WTC11 (cell line): ENCODE measurements around the gene FGF8. TPM values are rescaled to one million over a fixed set of nuclear protein-coding genes. Genes with fewer than 3 reads are reported as not detected.

ENCODE experiments used
- ATAC-seq: fragments of 200-7000 bp; cut with Tn5 transposase; 2 replicates; pipeline ENCODE4 v1.10.0; 2021; ENCODE audit warnings: mild to moderate bottlenecking, moderate library complexity
- CTCF ChIA-PET: fragments of 300-600 bp; sonication (Branson Sonifier 250); formaldehyde crosslinking; loops from one replicate; lab custom pipeline; 2021; ENCODE audit warnings: antibody characterized with exemption; lab: Charles Lee
- POLR2A ChIA-PET: fragments of 350-600 bp; sonication (Branson Sonifier 250); formaldehyde crosslinking; loops from one replicate; lab custom pipeline; 2021; ENCODE audit warnings: antibody characterized with exemption; lab: Charles Lee
- DNase-seq: peaks from one replicate; pipeline ENCODE4 v3.0.0; 2021; ENCODE audit warnings: low spot score
- H3K27ac Mint-ChIP-seq: 2 replicates; pipeline ENCODE4 v1.8.0; 2021; ENCODE audit warnings: mixed read lengths
- H3K27me3 Mint-ChIP-seq: 2 replicates; pipeline ENCODE4 v1.8.0; 2021; ENCODE audit warnings: low read depth, mild to moderate bottlenecking, moderate library complexity, mixed read lengths
- H3K36me3 Mint-ChIP-seq: 2 replicates; pipeline ENCODE4 v1.8.0; 2021; ENCODE audit warnings: mixed read lengths
- H3K4me1 Mint-ChIP-seq: 2 replicates; pipeline ENCODE4 v1.8.0; 2022; ENCODE audit warnings: mixed read lengths
- H3K4me3 Mint-ChIP-seq: 2 replicates; pipeline ENCODE4 v1.8.0; 2021; ENCODE audit warnings: mild to moderate bottlenecking, moderate library complexity, mixed read lengths
- H3K9me3 Mint-ChIP-seq: 2 replicates; pipeline ENCODE4 v1.8.0; 2021; ENCODE audit warnings: mixed read lengths
- AR ChIP-seq: fragments of 250-450 bp; sonication (Bioruptor Pico); IDR thresholded peaks from 2 replicates; pipeline ENCODE4 v1.9.0; 2021; ENCODE audit warnings: mild to moderate bottlenecking
- ELF4 ChIP-seq: sonication (generic); formaldehyde crosslinking; IDR thresholded peaks from 2 replicates; pipeline ENCODE4 v1.8.1; 2022; ENCODE audit warnings: low read depth, mild to moderate bottlenecking, moderate library complexity, missing genetic modification reagents
- EMX1 ChIP-seq: fragments of 250-450 bp; sonication (Bioruptor Pico); IDR thresholded peaks from 2 replicates; pipeline ENCODE4 v1.8.0; 2021; ENCODE audit warnings: mild to moderate bottlenecking
- SP1 ChIP-seq: sonication (generic); formaldehyde crosslinking; conservative IDR thresholded peaks from 2 replicates; pipeline ENCODE4 v1.8.1; 2022; ENCODE audit warnings: missing genetic modification reagents
- TEAD4 ChIP-seq: sonication (generic); formaldehyde crosslinking; IDR thresholded peaks from 2 replicates; pipeline ENCODE4 v1.8.0; 2022; ENCODE audit warnings: mild to moderate bottlenecking, missing genetic modification reagents
- ZNF138 ChIP-seq: sonication (generic); formaldehyde crosslinking; conservative IDR thresholded peaks from 2 replicates; pipeline ENCODE4 v1.8.1; 2022; ENCODE audit warnings: mild to moderate bottlenecking, moderate library complexity, missing genetic modification reagents
- ZNF232 ChIP-seq: sonication (generic); formaldehyde crosslinking; IDR thresholded peaks from 2 replicates; pipeline ENCODE4 v1.8.0; 2022; ENCODE audit warnings: mild to moderate bottlenecking, missing genetic modification reagents
- ZNF671 ChIP-seq: fragments of 250-450 bp; sonication (Bioruptor Pico); IDR thresholded peaks from 2 replicates; pipeline ENCODE4 v1.8.0; 2021; ENCODE audit warnings: mild to moderate bottlenecking
- ZSCAN18 ChIP-seq: fragments of 250-450 bp; sonication (Bioruptor Pico); IDR thresholded peaks from 2 replicates; pipeline ENCODE4 v2.1.2; 2022; ENCODE audit warnings: mild to moderate bottlenecking, moderate library complexity
- total RNA-seq: library from RNA; stranded (reverse); gene quantifications from 3 replicates; pipeline ENCODE4 v1.2.3, GENCODE V29; 2021
- TF ChIP-seq, protein P1 (sequence below): sonication (generic); formaldehyde crosslinking; conservative IDR thresholded peaks from 2 replicates; pipeline ENCODE4 v1.8.1; 2023; ENCODE audit warnings: mild to moderate bottlenecking, low read depth, missing genetic modification reagents, moderate library complexity
- TF ChIP-seq, protein P2 (sequence below): sonication (generic); formaldehyde crosslinking; IDR thresholded peaks from 2 replicates; pipeline ENCODE4 v1.8.1; 2022; ENCODE audit warnings: low read depth, missing genetic modification reagents, borderline replicate concordance
- TF ChIP-seq, protein P3 (sequence below): sonication (generic); formaldehyde crosslinking; conservative IDR thresholded peaks from 2 replicates; pipeline ENCODE4 v1.8.1; 2022; ENCODE audit warnings: mild to moderate bottlenecking, missing genetic modification reagents
- TF ChIP-seq, protein P4 (sequence below): sonication (generic); formaldehyde crosslinking; IDR thresholded peaks from 2 replicates; pipeline ENCODE4 v1.8.0; 2022; ENCODE audit warnings: mild to moderate bottlenecking, missing genetic modification reagents
- TF ChIP-seq, protein P5 (sequence below): sonication (generic); formaldehyde crosslinking; IDR thresholded peaks from 2 replicates; pipeline ENCODE4 v1.8.1; 2023; ENCODE audit warnings: mild to moderate bottlenecking, missing genetic modification reagents, moderate library complexity
- TF ChIP-seq, protein P6 (sequence below): sonication (generic); formaldehyde crosslinking; IDR thresholded peaks from 2 replicates; pipeline ENCODE4 v1.8.1; 2023; ENCODE audit warnings: mild to moderate bottlenecking, moderate library complexity, missing genetic modification reagents

Gene FGF8
- total RNA-seq, 1 experiment from 2014 or later, result 28.9 TPM

DNA sequence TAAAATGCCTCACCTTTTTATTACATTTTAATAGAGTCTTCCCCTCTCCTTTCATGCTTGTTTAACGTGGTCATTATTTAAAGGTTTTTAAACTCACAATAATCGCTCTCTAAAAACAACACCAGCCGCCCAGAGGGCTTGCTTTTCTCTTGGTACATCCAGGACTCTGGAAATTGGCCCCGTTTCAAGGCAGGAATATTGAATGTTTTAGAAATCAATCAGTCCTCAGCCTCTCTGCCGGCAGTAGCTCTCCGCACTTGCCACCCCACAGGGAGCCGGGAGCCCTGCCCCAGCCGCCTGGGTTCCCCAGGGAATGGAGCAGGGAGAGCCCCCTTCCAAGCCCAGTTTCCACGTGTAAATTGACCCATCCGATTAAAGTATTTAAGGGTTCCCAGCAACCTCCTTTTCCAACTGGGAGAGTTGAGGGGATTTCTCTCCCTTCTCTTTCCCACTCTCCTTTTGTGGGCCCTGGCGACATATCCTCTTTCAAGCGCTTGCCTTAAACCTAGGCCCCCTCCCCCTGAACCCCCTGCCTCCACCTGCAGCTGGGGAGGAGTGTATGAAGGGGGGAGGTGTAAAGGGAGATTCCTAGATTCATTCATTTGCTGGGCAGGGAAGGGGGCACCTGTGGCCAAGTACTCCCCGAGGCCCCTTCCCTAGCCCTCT lies 1.9 kb downstream of the FGF8 start:
- Mint-ChIP-seq H3K4me1 (peaks cover 49% of the 10 kb centered on the region), H3K36me3 (no peaks in the 10 kb centered on the region), H3K4me3 (peak overlapping the region; percentile 61), H3K9me3 (no peaks in the 10 kb centered on the region), H3K27me3 (peaks cover 68% of the 10 kb centered on the region), H3K27ac (no peak overlapping the region)
- CTCF ChIA-PET, result interaction anchor here (0.6 to 8.3 kb wide), 22 partner anchors 8 to 721 kb away, joined by 3 to 110 read pairs (median 5); partner anchors contain the start of genes ARMH3, KCNIP2 and NPM3
- ATAC-seq (no peak), DNase-seq (no peak)
- POLR2A ChIA-PET, result interaction anchor here (0.7 to 2.5 kb wide), 5 partner anchors 9 to 171 kb away, joined by 3 to 11 read pairs (median 6); partner anchors contain the start of genes NPM3 and OGA
- TF ChIP-seq TEAD4 (no peak), ZNF232 (no peak), ZNF138 (CRISPR knock-in tag) (no peak), ELF4 (CRISPR knock-in tag) (no peak), ZSCAN18 (CRISPR knock-in tag) (no peak), AR (CRISPR knock-in tag) (no peak), EMX1 (CRISPR knock-in tag) (no peak), ZNF671 (CRISPR knock-in tag) (no peak), SP1 (CRISPR knock-in tag) (no peak)
- TF ChIP-seq, protein P1, sequence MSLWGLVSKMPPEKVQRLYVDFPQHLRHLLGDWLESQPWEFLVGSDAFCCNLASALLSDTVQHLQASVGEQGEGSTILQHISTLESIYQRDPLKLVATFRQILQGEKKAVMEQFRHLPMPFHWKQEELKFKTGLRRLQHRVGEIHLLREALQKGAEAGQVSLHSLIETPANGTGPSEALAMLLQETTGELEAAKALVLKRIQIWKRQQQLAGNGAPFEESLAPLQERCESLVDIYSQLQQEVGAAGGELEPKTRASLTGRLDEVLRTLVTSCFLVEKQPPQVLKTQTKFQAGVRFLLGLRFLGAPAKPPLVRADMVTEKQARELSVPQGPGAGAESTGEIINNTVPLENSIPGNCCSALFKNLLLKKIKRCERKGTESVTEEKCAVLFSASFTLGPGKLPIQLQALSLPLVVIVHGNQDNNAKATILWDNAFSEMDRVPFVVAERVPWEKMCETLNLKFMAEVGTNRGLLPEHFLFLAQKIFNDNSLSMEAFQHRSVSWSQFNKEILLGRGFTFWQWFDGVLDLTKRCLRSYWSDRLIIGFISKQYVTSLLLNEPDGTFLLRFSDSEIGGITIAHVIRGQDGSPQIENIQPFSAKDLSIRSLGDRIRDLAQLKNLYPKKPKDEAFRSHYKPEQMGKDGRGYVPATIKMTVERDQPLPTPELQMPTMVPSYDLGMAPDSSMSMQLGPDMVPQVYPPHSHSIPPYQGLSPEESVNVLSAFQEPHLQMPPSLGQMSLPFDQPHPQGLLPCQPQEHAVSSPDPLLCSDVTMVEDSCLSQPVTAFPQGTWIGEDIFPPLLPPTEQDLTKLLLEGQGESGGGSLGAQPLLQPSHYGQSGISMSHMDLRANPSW (CRISPR knock-in tag), result no peak
- TF ChIP-seq, protein P2, sequence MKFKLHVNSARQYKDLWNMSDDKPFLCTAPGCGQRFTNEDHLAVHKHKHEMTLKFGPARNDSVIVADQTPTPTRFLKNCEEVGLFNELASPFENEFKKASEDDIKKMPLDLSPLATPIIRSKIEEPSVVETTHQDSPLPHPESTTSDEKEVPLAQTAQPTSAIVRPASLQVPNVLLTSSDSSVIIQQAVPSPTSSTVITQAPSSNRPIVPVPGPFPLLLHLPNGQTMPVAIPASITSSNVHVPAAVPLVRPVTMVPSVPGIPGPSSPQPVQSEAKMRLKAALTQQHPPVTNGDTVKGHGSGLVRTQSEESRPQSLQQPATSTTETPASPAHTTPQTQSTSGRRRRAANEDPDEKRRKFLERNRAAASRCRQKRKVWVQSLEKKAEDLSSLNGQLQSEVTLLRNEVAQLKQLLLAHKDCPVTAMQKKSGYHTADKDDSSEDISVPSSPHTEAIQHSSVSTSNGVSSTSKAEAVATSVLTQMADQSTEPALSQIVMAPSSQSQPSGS (CRISPR knock-in tag), result no peak
- TF ChIP-seq, protein P3, sequence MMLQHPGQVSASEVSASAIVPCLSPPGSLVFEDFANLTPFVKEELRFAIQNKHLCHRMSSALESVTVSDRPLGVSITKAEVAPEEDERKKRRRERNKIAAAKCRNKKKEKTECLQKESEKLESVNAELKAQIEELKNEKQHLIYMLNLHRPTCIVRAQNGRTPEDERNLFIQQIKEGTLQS, result no peak
- TF ChIP-seq, protein P4, sequence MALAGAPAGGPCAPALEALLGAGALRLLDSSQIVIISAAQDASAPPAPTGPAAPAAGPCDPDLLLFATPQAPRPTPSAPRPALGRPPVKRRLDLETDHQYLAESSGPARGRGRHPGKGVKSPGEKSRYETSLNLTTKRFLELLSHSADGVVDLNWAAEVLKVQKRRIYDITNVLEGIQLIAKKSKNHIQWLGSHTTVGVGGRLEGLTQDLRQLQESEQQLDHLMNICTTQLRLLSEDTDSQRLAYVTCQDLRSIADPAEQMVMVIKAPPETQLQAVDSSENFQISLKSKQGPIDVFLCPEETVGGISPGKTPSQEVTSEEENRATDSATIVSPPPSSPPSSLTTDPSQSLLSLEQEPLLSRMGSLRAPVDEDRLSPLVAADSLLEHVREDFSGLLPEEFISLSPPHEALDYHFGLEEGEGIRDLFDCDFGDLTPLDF (CRISPR knock-in tag), result no peak
- TF ChIP-seq, protein P5, sequence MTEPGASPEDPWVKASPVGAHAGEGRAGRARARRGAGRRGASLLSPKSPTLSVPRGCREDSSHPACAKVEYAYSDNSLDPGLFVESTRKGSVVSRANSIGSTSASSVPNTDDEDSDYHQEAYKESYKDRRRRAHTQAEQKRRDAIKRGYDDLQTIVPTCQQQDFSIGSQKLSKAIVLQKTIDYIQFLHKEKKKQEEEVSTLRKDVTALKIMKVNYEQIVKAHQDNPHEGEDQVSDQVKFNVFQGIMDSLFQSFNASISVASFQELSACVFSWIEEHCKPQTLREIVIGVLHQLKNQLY, result no peak
- TF ChIP-seq, protein P6, sequence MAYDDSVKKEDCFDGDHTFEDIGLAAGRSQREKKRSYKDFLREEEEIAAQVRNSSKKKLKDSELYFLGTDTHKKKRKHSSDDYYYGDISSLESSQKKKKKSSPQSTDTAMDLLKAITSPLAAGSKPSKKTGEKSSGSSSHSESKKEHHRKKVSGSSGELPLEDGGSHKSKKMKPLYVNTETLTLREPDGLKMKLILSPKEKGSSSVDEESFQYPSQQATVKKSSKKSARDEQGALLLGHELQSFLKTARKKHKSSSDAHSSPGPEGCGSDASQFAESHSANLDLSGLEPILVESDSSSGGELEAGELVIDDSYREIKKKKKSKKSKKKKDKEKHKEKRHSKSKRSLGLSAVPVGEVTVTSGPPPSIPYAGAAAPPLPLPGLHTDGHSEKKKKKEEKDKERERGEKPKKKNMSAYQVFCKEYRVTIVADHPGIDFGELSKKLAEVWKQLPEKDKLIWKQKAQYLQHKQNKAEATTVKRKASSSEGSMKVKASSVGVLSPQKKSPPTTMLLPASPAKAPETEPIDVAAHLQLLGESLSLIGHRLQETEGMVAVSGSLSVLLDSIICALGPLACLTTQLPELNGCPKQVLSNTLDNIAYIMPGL (CRISPR knock-in tag), result no peak
